SK-N-SH (cell line): ENCODE measurements around the gene LYSMD4. TPM values are rescaled to one million over a fixed set of nuclear protein-coding genes. Genes with fewer than 3 reads are reported as not detected.

Source experiments
- CTCF ChIA-PET: fragments of 300-600, 350-600 bp; formaldehyde crosslinking; extraction: SDS; loops from one replicate; lab custom pipeline; 2021; lab: Yijun Ruan, JAX
- POLR2A ChIA-PET: fragments of 350-600 bp; sonication (Branson Sonifier 250); formaldehyde crosslinking; extraction: SDS; loops from one replicate; lab custom pipeline; 2020; ENCODE audit warnings: antibody characterized with exemption, inconsistent platforms; lab: Yijun Ruan, JAX
- DNase-seq: peaks from one replicate; pipeline ENCODE4 v3.0.0; 2012
- H2AFZ ChIP-seq: fragments of 200-600 bp; sonication (generic); 2 replicates; pipeline ENCODE4 v1.8.1; 2016; ENCODE audit warnings: antibody characterized with exemption, mild to moderate bottlenecking, low read depth
- H3F3A ChIP-seq: fragments of 200-600 bp; sonication (generic); replicated peaks from 2 replicates; pipeline ENCODE3; 2016; ENCODE audit warnings: antibody characterized with exemption, mild to moderate bottlenecking; ENCODE audit not compliant: insufficient read depth
- H3K27ac ChIP-seq, 2 experiments: fragments of 200-500 bp in 1 of 2; fragments of 200-600 bp in 1 of 2; sonication (Bioruptor generic) in 1 of 2; sonication (generic), shearing (Covaris generic) in 1 of 2; 2 replicates each; pipeline versions ENCODE4 v1.5.1 to v1.6.1; 2014 to 2016; ENCODE audit warnings: low read depth in 2 of 2, inconsistent platforms in 1 of 2, low read length in 1 of 2, mild to moderate bottlenecking in 1 of 2, mixed read lengths in 1 of 2
- H3K27me3 ChIP-seq: fragments of 200-600 bp; sonication (generic), shearing (Covaris generic); 2 replicates; pipeline ENCODE4 v1.6.1; 2016; ENCODE audit warnings: mixed run types; ENCODE audit not compliant: insufficient read depth
- H3K36me3 ChIP-seq, 2 experiments: fragments of 200-500 bp in 1 of 2; fragments of 200-600 bp in 1 of 2; sonication (Bioruptor generic) in 1 of 2; sonication (generic) in 1 of 2; replicated peaks in 1 of 2; 2 replicates each; pipeline versions ENCODE3 to v1.5.1; 2014 to 2016; ENCODE audit warnings: low read length in 1 of 2, mild to moderate bottlenecking in 1 of 2; ENCODE audit not compliant: insufficient read depth in 2 of 2, control insufficient read depth in 1 of 2
- H3K4me1 ChIP-seq, 2 experiments: fragments of 200-500 bp in 1 of 2; fragments of 200-600 bp in 1 of 2; sonication (Bioruptor generic) in 1 of 2; sonication (generic), shearing (Covaris generic) in 1 of 2; 2 replicates each; pipeline versions ENCODE4 v1.5.1 to v1.6.1; 2014 to 2016; ENCODE audit warnings: low read depth in 1 of 2, low read length in 1 of 2, mixed run types in 1 of 2; ENCODE audit not compliant: insufficient read depth in 2 of 2, control insufficient read depth in 1 of 2
- H3K4me2 ChIP-seq: fragments of 200-600 bp; sonication (generic), shearing (Covaris generic); 2 replicates; pipeline ENCODE4 v1.6.1; 2017; ENCODE audit warnings: mixed run types
- H3K4me3 ChIP-seq, 2 experiments: fragments of 200-500 bp in 1 of 2; fragments of 200-600 bp in 1 of 2; sonication (Bioruptor generic) in 1 of 2; sonication (generic), shearing (Covaris generic) in 1 of 2; 2 replicates each; pipeline versions ENCODE4 v1.5.1 to v1.8.1; 2014 to 2016; ENCODE audit warnings: low read depth in 2 of 2, inconsistent platforms in 1 of 2, low read length in 1 of 2, mild to moderate bottlenecking in 1 of 2, mixed read lengths in 1 of 2, moderate library complexity in 1 of 2
- H3K79me2 ChIP-seq: fragments of 200-600 bp; sonication (generic); 2 replicates; pipeline ENCODE4 v1.8.1; 2017; ENCODE audit warnings: mild to moderate bottlenecking; ENCODE audit not compliant: insufficient read depth
- H3K9ac ChIP-seq: fragments of 200-600 bp; sonication (generic); 2 replicates; pipeline ENCODE4 v1.6.1; 2017; ENCODE audit warnings: mixed run types
- H3K9me2 ChIP-seq: fragments of 200-600 bp; sonication (generic); 2 replicates; pipeline ENCODE4 v1.6.1; 2017; ENCODE audit warnings: mixed run types
- H3K9me3 ChIP-seq: fragments of 200-600 bp; sonication (generic); 2 replicates; pipeline ENCODE4 v1.6.1; 2017; ENCODE audit warnings: mixed run types, mild to moderate bottlenecking, moderate library complexity
- H4K20me1 ChIP-seq: fragments of 200-600 bp; sonication (generic); 2 replicates; pipeline ENCODE4 v1.6.1; 2017; ENCODE audit warnings: mild to moderate bottlenecking, mixed run types; ENCODE audit not compliant: insufficient read depth
- CTCF ChIP-seq: fragments of 200-600 bp; sonication (generic); IDR thresholded peaks from 2 replicates; pipeline ENCODE4 v1.6.1; 2017; ENCODE audit warnings: antibody characterized with exemption, mild to moderate bottlenecking, moderate library complexity
- FOSL2 ChIP-seq: IDR thresholded peaks from 2 replicates; pipeline ENCODE4 v1.4.0; 2012; ENCODE audit warnings: low read depth, mild to moderate bottlenecking, moderate library complexity, borderline replicate concordance
- FOXM1 ChIP-seq: IDR thresholded peaks from 2 replicates; pipeline ENCODE4 v1.4.0; 2012; ENCODE audit warnings: low read depth, mild to moderate bottlenecking
- GATA2 ChIP-seq: sonication (generic); formaldehyde crosslinking; IDR thresholded peaks from 2 replicates; pipeline ENCODE4 v1.5.0; 2020; ENCODE audit warnings: mild to moderate bottlenecking, missing genetic modification reagents
- JUND ChIP-seq: IDR thresholded peaks from 2 replicates; pipeline ENCODE4 v1.4.0; 2012
- MEF2A ChIP-seq: IDR thresholded peaks from 2 replicates; pipeline ENCODE4 v1.4.0; 2012; ENCODE audit warnings: low read depth, borderline replicate concordance
- MXI1 ChIP-seq: IDR thresholded peaks from 2 replicates; pipeline ENCODE4 v1.6.1; 2012; ENCODE audit warnings: mild to moderate bottlenecking, low read depth, low read length, improper control_type of control experiment
- NRF1 ChIP-seq: IDR thresholded peaks from 2 replicates; pipeline ENCODE4 v1.6.1; 2012; ENCODE audit warnings: low read depth, mild to moderate bottlenecking, low read length
- REST ChIP-seq: IDR thresholded peaks from 2 replicates; pipeline ENCODE4 v1.6.1; 2012; ENCODE audit warnings: mild to moderate bottlenecking, low read depth, low read length, moderate library complexity
- RXRA ChIP-seq: IDR thresholded peaks from 2 replicates; pipeline ENCODE4 v1.4.0; 2012; ENCODE audit warnings: low read depth, mild to moderate bottlenecking, borderline replicate concordance
- SIN3A ChIP-seq: IDR thresholded peaks from 2 replicates; pipeline ENCODE4 v1.6.1; 2012; ENCODE audit warnings: low read depth, mild to moderate bottlenecking, low read length, moderate library complexity, borderline replicate concordance
- USF2 ChIP-seq: fragments of 150-350 bp; IDR thresholded peaks from 2 replicates; pipeline ENCODE4 v1.6.1; 2017; ENCODE audit warnings: antibody characterized with exemption, low read length, low read depth, borderline replicate concordance
- YY1 ChIP-seq: IDR thresholded peaks from 2 replicates; pipeline ENCODE4 v1.4.0; 2012; ENCODE audit warnings: low read depth, mild to moderate bottlenecking
- WGBS: methylation state at CpG from one replicate; pipeline ENCODE4 v1.1.6; 2017; ENCODE audit warnings: low lambda C conversion rate; 5-methylcytosine and 5-hydroxymethylcytosine counted together
- polyA plus RNA-seq, 3 experiments: library from polyadenylated mRNA; depleted of rRNA; stranded (reverse); fragments of >200 nt; gene quantifications; 2 replicates each; pipeline ENCODE4 v1.2.3, GENCODE V29; 2012
- TF ChIP-seq, protein P1 (sequence below): fragments of 150-350 bp; IDR thresholded peaks from 2 replicates; pipeline ENCODE4 v1.6.1; 2016; ENCODE audit warnings: mild to moderate bottlenecking, low read depth, low read length

The LYSMD4 gene
- polyA plus RNA-seq, 1 of the 3 experiments (the other 2 are of a cell fraction), result 6.1 TPM

- TF ChIP-seq GATA2 (CRISPR knock-in tag), result no peak
- TF ChIP-seq, protein P1, sequence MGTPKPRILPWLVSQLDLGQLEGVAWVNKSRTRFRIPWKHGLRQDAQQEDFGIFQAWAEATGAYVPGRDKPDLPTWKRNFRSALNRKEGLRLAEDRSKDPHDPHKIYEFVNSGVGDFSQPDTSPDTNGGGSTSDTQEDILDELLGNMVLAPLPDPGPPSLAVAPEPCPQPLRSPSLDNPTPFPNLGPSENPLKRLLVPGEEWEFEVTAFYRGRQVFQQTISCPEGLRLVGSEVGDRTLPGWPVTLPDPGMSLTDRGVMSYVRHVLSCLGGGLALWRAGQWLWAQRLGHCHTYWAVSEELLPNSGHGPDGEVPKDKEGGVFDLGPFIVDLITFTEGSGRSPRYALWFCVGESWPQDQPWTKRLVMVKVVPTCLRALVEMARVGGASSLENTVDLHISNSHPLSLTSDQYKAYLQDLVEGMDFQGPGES, result no peak
These were observed 3.9 kb downstream of the LYSMD4 start (continued) for GRCh38 chr15:99729327-99729726.

- H3K9me2 ChIP-seq, result no peaks in the 10 kb centered on the region
- WGBS, result 100% methylated on average over 1 of the region's 6 CpGs
- H3K27me3 ChIP-seq, result no peaks in the 10 kb centered on the region
- no peaks in the 10 kb centered on the region for H3K9me3 ChIP-seq
- H3F3A ChIP-seq, result no peaks in the 10 kb centered on the region
- no peaks in the 10 kb centered on the region for H4K20me1 ChIP-seq
- no peak overlapping the region for H3K4me2 ChIP-seq
- no peak overlapping the region for H2AFZ ChIP-seq
- CTCF ChIA-PET, result interaction anchor here (0.7 to 3.7 kb wide), 5 partner anchors 12 to 456 kb away, joined by 3 to 15 read pairs (median 5); no protein-coding TSS in a partner anchor
- H3K79me2 ChIP-seq, result no peaks in the 10 kb centered on the region
- POLR2A ChIA-PET, result no interaction called here
- no peaks in the 10 kb centered on the region for H3K36me3 ChIP-seq
- no peak overlapping the region for H3K27ac ChIP-seq
- peaks cover 0 to 15% of the 10 kb centered on the region in 2 experiments; a peak in 1 of 4 replicates for H3K4me1 ChIP-seq
- H3K9ac ChIP-seq, result no peak overlapping the region
- no peak overlapping the region for H3K4me3 ChIP-seq
- no peak for DNase-seq
- TF ChIP-seq NRF1 (no peak), CTCF (no peak), FOXM1 (no peak), JUND (no peak), SIN3A (no peak), RXRA (no peak), MXI1 (no peak), FOSL2 (no peak)
- TF ChIP-seq, protein P1, result no peak
- TF ChIP-seq, all 33 proteins: peak for 0
These were observed 4.3 kb downstream of the LYSMD4 start for GRCh38 chr15:99728916-99729315.

DNA sequence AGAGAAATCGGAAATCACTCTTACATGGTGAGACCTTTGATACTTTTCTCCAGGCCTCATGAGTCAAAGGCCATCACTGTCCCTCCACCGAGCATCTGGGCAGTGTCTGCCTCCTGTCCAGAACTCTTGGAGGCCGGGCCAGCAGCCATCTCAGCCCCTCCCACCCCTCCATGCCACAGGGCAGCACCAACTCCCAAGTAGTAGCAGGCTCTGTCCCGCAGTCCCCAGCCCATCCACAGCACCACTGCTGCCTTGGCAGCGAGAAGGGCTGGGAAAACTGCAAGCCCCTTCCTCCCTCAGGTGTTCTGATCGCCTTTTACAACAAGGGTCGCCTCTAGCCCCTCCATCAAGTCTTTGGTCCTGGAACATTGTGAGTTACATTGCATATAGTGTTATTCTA, 5.5 kb downstream of the LYSMD4 start:
- no peaks in the 10 kb centered on the region for H3K9me2 ChIP-seq
- no peak overlapping the region for H3K27ac ChIP-seq
- no peak overlapping the region for H3K4me2 ChIP-seq
- DNase-seq, result peak; percentile 30
- ChIA-PET POLR2A (no interaction called here), CTCF (interaction anchor here (2.5 kb wide), 1 partner anchor 23 kb away, joined by 8 read pairs; no protein-coding TSS in a partner anchor)
- H3K27me3 ChIP-seq, result no peaks in the 10 kb centered on the region
- H3K36me3 ChIP-seq, result no peaks in the 10 kb centered on the region
- no peaks in the 10 kb centered on the region for H3K9me3 ChIP-seq
- no peaks in the 10 kb centered on the region for H4K20me1 ChIP-seq
- no peak overlapping the region for H3K4me3 ChIP-seq
- H3K9ac ChIP-seq, result no peak overlapping the region
- H2AFZ ChIP-seq, result no peak overlapping the region
- no peaks in the 10 kb centered on the region for H3F3A ChIP-seq
- H3K79me2 ChIP-seq, result no peaks in the 10 kb centered on the region
- peaks cover 0 to 13% of the 10 kb centered on the region in 2 experiments; a peak in 1 of 4 replicates for H3K4me1 ChIP-seq
- 71% methylated on average over 5 of the region's 7 CpGs for WGBS
- TF ChIP-seq, protein P1, result no peak
- TF ChIP-seq USF2 (no peak), GATA2 (CRISPR knock-in tag) (no peak), REST (no peak), RXRA (no peak), YY1 (no peak), MEF2A (no peak)
